PC-9 (cell line): ENCODE measurements around the gene NGDN. TPM values are rescaled to one million over a fixed set of nuclear protein-coding genes. Genes with fewer than 3 reads are reported as not detected.

Experiments used
- BruUV-seq: library from RNA; stranded (reverse); fragments of 400-500 nt; replicated peaks from 2 replicates; lab custom pipeline; 2021; lab: Mats Ljungman, UMichigan
- CTCF ChIA-PET: fragments of 300-600 bp; sonication (Branson Sonifier 250); formaldehyde crosslinking; loops from one replicate; lab custom pipeline; 2022; ENCODE audit warnings: antibody characterized with exemption; lab: Charles Lee
- POLR2A ChIA-PET: fragments of 300-600 bp; sonication (Branson Sonifier 250); formaldehyde crosslinking; loops from one replicate; lab custom pipeline; 2022; ENCODE audit warnings: antibody characterized with exemption; ENCODE audit not compliant: unreplicated experiment; lab: Charles Lee
- DNase-seq, 2 experiments: peaks; one replicate each; pipeline versions ENCODE4 v3.0.0 to v3.0.0-alpha.2; 2015 to 2022; ENCODE audit warnings: mixed read lengths in 1 of 2
- H2AFZ ChIP-seq: fragments of 200-600 bp; sonication (generic); 2 replicates; pipeline ENCODE4 v1.8.1; 2017; ENCODE audit warnings: antibody characterized with exemption
- H3F3A ChIP-seq: fragments of 200-600 bp; sonication (generic); 2 replicates; pipeline ENCODE4 v1.8.1; 2017; ENCODE audit warnings: antibody characterized with exemption, mild to moderate bottlenecking, low read depth; ENCODE audit not compliant: insufficient read depth
- H3K27ac ChIP-seq: fragments of 200-600 bp; sonication (generic); 2 replicates; pipeline ENCODE4 v1.6.1; 2016; ENCODE audit warnings: mixed run types
- H3K27me3 ChIP-seq: fragments of 200-600 bp; sonication (generic); 2 replicates; pipeline ENCODE4 v1.6.1; 2016; ENCODE audit warnings: low read depth, mixed run types; ENCODE audit not compliant: insufficient read depth
- H3K36me3 ChIP-seq: fragments of 200-600 bp; sonication (generic); 2 replicates; pipeline ENCODE4 v1.6.1; 2016; ENCODE audit warnings: low read depth, mixed run types
- H3K4me1 ChIP-seq: fragments of 200-600 bp; sonication (generic); replicated peaks from 2 replicates; pipeline ENCODE4 v1.6.1; 2016; ENCODE audit warnings: mixed run types; ENCODE audit not compliant: insufficient read depth
- H3K4me2 ChIP-seq: fragments of 200-600 bp; sonication (generic); 2 replicates; pipeline ENCODE4 v1.6.1; 2017; ENCODE audit warnings: mixed run types
- H3K4me3 ChIP-seq: fragments of 200-600 bp; sonication (generic); 2 replicates; pipeline ENCODE4 v1.6.1; 2016; ENCODE audit warnings: mixed run types
- H3K79me2 ChIP-seq: fragments of 200-600 bp; sonication (generic); 2 replicates; pipeline ENCODE4 v1.6.1; 2017; ENCODE audit warnings: low read depth, mixed run types
- H3K9me2 ChIP-seq: fragments of 200-600 bp; sonication (generic); 2 replicates; pipeline ENCODE4 v1.8.1; 2017; ENCODE audit warnings: mild to moderate bottlenecking; ENCODE audit not compliant: insufficient read depth
- H3K9me3 ChIP-seq: fragments of 200-600 bp; sonication (generic); 2 replicates; pipeline ENCODE4 v1.8.1; 2016; ENCODE audit warnings: low read depth; ENCODE audit not compliant: insufficient read depth
- H4K20me1 ChIP-seq: fragments of 200-600 bp; sonication (generic); 2 replicates; pipeline ENCODE4 v1.8.1; 2017; ENCODE audit not compliant: insufficient read depth
- CTCF ChIP-seq: fragments of 200-600 bp; sonication (generic); conservative IDR thresholded peaks from 2 replicates; pipeline ENCODE4 v1.6.1; 2017; ENCODE audit warnings: mixed run types, antibody characterized with exemption, mild to moderate bottlenecking, moderate library complexity
- EZH2 ChIP-seq: fragments of 200-600 bp; sonication (generic); IDR thresholded peaks from 2 replicates; pipeline ENCODE4 v1.8.0; 2017; ENCODE audit warnings: antibody characterized with exemption, low read depth
- intact Hi-C: fragments of 100-400 bp; cut with micrococcal nuclease; formaldehyde crosslinking; loops from one replicate; pipeline ENCODE4 v1.10.0; 2022; ENCODE audit not compliant: unreplicated experiment
- total RNA-seq: library from RNA; stranded (reverse); gene quantifications from 2 replicates; pipeline ENCODE4 v1.2.3, GENCODE V29; 2021

The NGDN gene
- total RNA-seq, 1 experiment from 2014 or later = 23.1 TPM

GRCh38 chr14:23478109-23478759 is 8.7 kb downstream of the NGDN start:
- ChIA-PET CTCF (interaction anchor here (0.6 to 1.0 kb wide), 5 partner anchors 29 to 151 kb away, joined by 3 to 9 read pairs (median 4); no protein-coding TSS in a partner anchor), POLR2A (interaction anchor here (0.6 to 0.8 kb wide), 2 partner anchors 78 to 156 kb away, joined by 4 to 12 read pairs; no protein-coding TSS in a partner anchor)
- Histone ChIP-seq H4K20me1 (no peaks in the 10 kb centered on the region), H3K4me2 (no peak overlapping the region), H3K4me1 (no peaks in the 10 kb centered on the region), H3K9me2 (no peaks in the 10 kb centered on the region), H3K27me3 (no peaks in the 10 kb centered on the region), H3K9me3 (no peaks in the 10 kb centered on the region), H2AFZ (no peak overlapping the region), H3K79me2 (no peaks in the 10 kb centered on the region), H3K36me3 (0 out of 2 replicates have a peak, but pooled peaks cover 8% of the 10 kb centered on the region), H3K4me3 (no peak overlapping the region), H3F3A (peaks cover 17% of the 10 kb centered on the region; the same call in 1 of the 2 replicates), H3K27ac (no peak overlapping the region)
- intact Hi-C loops = loop anchor here (1.0 kb wide), 2 partner anchors 84 to 475 kb away; partner anchors contain the start of gene DHRS4
- peak in 1 of 2 experiments; percentile 44 for DNase-seq
- no peak for TF ChIP-seq EZH2
- peak; percentile 85 for TF ChIP-seq CTCF
- no TSS peak for BruUV-seq

GRCh38 chr14:23481362-23481970 is 12.0 kb downstream of the NGDN start:
- DNase-seq = no peak
- BruUV-seq = no TSS peak
- H2AFZ ChIP-seq = no peak overlapping the region
- no peaks in the 10 kb centered on the region for H4K20me1 ChIP-seq
- 0 out of 2 replicates have a peak, but pooled peaks cover 2% of the 10 kb centered on the region for H3K36me3 ChIP-seq
- peaks cover 6% of the 10 kb centered on the region; the same call in 1 of the 2 replicates for H3F3A ChIP-seq
- H3K9me2 ChIP-seq = no peaks in the 10 kb centered on the region
- no peaks in the 10 kb centered on the region for H3K4me1 ChIP-seq
- H3K79me2 ChIP-seq = no peaks in the 10 kb centered on the region
- H3K27me3 ChIP-seq = no peaks in the 10 kb centered on the region
- TF ChIP-seq EZH2 = no peak
- TF ChIP-seq CTCF = no peak
- no peak overlapping the region for H3K4me2 ChIP-seq
- CTCF ChIA-PET = no interaction called here
- intact Hi-C loops = no loop called here
- POLR2A ChIA-PET = no interaction called here
- no peak overlapping the region for H3K27ac ChIP-seq
- no peaks in the 10 kb centered on the region for H3K9me3 ChIP-seq
- H3K4me3 ChIP-seq = no peak overlapping the region

GRCh38 chr14:23481979-23482822 is 12.7 kb downstream of the NGDN start:
- POLR2A ChIA-PET = no interaction called here
- CTCF ChIA-PET = interaction anchor here (0.6 kb wide), 1 partner anchor 160 kb away, joined by 3 read pairs; no protein-coding TSS in a partner anchor
- intact Hi-C loops = no loop called here

More at GRCh38 chr14:23481979-23482822, 12.7 kb downstream of the NGDN start:
- Histone ChIP-seq H3K4me3 (no peak overlapping the region), H3K9me3 (no peaks in the 10 kb centered on the region), H3K79me2 (no peaks in the 10 kb centered on the region), H3K27me3 (no peaks in the 10 kb centered on the region), H3K27ac (no peak overlapping the region), H3K9me2 (no peaks in the 10 kb centered on the region), H4K20me1 (no peaks in the 10 kb centered on the region), H3K4me1 (no peaks in the 10 kb centered on the region), H3K4me2 (no peak overlapping the region), H2AFZ (no peak overlapping the region), H3K36me3 (no peaks in the 10 kb centered on the region), H3F3A (peaks cover 5% of the 10 kb centered on the region; the same call in 1 of the 2 replicates)
- no peak for TF ChIP-seq CTCF
- TF ChIP-seq EZH2 = no peak
- BruUV-seq = no TSS peak
- DNase-seq = no peak
